Neural crest cell (in vitro differentiated cells): ENCODE measurements around the gene AP1B1. TPM values are rescaled to one million over a fixed set of nuclear protein-coding genes. Genes with fewer than 3 reads are reported as not detected.

Experiments used
- DNase-seq: peaks from one replicate; pipeline ENCODE4 v3.0.0; 2021; ENCODE audit warnings: low read depth, mixed read lengths, low spot score
- H3K27ac Mint-ChIP-seq: one replicate; pipeline ENCODE4 v1.8.0; 2021; ENCODE audit warnings: mild to moderate bottlenecking, mixed read lengths; ENCODE audit not compliant: unreplicated experiment
- H3K27me3 Mint-ChIP-seq: 2 replicates; pipeline ENCODE4 v1.8.0; 2021; ENCODE audit warnings: low read depth, mild to moderate bottlenecking, mixed read lengths
- H3K36me3 Mint-ChIP-seq: 2 replicates; pipeline ENCODE4 v1.8.0; 2021; ENCODE audit warnings: low read depth, mild to moderate bottlenecking, mixed read lengths
- H3K4me1 Mint-ChIP-seq: 2 replicates; pipeline ENCODE4 v1.8.0; 2021; ENCODE audit warnings: mixed read lengths
- H3K4me3 Mint-ChIP-seq: one replicate; pipeline ENCODE4 v1.8.0; 2021; ENCODE audit warnings: mild to moderate bottlenecking, mixed read lengths
- H3K9me3 Mint-ChIP-seq: 2 replicates; pipeline ENCODE4 v1.8.0; 2021; ENCODE audit warnings: mixed read lengths
- total RNA-seq: library from RNA; stranded (reverse); gene quantifications from 2 replicates; pipeline ENCODE4 v1.2.1, GENCODE V29; 2021
- TF ChIP-seq, protein P1 (sequence below): fragments of 200-600 bp; sonication (generic); conservative IDR thresholded peaks from 2 replicates; pipeline ENCODE4 v1.5.0; 2021; ENCODE audit warnings: antibody characterized with exemption, mild to moderate bottlenecking

AP1B1 gene
- total RNA-seq, 1 donor from 2014 or later = 58.4 TPM

DNA sequence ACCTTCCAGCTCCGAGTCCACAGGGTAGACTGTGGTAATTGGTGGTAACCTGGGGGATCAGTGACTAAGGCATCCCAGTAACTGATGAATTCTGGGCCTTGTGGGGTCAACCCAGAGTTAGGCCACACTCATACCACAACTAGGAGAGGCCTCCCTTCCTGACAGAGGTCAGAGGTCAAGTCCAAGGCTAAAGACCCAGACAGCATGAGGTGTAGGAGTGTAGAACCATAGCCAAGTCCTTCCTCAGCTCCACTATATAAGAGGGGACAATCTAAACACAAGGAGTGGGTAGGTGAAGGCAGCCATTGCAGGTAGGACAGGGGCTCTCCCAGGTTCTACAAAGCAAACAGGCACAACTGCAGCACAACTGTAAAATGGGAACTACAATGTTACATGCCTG lies 4.6 kb downstream of the AP1B1 start:
- H3K9me3 Mint-ChIP-seq = no peaks in the 10 kb centered on the region
- H3K36me3 Mint-ChIP-seq = peaks cover 2% of the 10 kb centered on the region
- H3K27me3 Mint-ChIP-seq = no peaks in the 10 kb centered on the region
- H3K4me1 Mint-ChIP-seq = peaks cover 33% of the 10 kb centered on the region
- H3K4me3 Mint-ChIP-seq = no peak overlapping the region
- no peak for DNase-seq
- TF ChIP-seq, protein P1, sequence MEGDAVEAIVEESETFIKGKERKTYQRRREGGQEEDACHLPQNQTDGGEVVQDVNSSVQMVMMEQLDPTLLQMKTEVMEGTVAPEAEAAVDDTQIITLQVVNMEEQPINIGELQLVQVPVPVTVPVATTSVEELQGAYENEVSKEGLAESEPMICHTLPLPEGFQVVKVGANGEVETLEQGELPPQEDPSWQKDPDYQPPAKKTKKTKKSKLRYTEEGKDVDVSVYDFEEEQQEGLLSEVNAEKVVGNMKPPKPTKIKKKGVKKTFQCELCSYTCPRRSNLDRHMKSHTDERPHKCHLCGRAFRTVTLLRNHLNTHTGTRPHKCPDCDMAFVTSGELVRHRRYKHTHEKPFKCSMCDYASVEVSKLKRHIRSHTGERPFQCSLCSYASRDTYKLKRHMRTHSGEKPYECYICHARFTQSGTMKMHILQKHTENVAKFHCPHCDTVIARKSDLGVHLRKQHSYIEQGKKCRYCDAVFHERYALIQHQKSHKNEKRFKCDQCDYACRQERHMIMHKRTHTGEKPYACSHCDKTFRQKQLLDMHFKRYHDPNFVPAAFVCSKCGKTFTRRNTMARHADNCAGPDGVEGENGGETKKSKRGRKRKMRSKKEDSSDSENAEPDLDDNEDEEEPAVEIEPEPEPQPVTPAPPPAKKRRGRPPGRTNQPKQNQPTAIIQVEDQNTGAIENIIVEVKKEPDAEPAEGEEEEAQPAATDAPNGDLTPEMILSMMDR = no peak
- no peak overlapping the region for H3K27ac Mint-ChIP-seq

DNA sequence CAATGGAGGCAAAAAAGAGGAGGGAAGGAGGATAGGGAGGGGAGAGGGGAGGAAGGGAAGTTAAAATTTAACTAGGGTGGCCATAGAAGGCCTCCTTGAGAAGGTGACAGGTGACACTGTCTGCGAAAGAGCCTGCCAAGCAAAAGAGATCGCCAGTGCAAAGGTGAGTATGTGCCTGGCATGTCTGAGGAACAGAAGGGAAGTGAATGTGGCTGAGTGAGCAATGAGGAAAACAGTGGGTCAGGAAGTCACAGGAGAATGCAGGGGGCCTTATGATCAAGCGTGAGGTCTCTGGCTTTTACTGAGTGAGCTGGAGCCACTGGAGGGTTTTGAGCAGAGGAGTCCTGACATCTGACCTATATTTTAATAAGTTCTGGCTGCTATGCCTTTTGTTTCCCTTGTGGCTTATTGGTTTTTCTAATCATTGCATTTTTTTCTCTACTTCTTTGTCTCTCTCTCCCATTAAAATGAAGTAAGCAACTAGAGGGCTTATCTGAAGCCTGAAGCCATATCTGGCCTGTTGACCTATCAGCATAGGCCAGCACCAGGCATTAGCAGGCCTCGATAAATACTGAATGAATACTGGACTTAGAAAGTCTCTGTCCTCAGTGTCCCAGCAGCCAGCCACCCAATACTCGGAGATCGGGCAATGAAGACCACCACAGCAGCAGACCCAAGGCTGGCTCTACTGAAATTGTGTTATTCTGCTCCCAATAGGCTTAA lies 5.6 kb downstream of the AP1B1 start:
- H3K27me3 Mint-ChIP-seq = no peaks in the 10 kb centered on the region
- H3K27ac Mint-ChIP-seq = no peak overlapping the region
- DNase-seq = no peak
- H3K9me3 Mint-ChIP-seq = no peaks in the 10 kb centered on the region
- peaks cover 27% of the 10 kb centered on the region for H3K4me1 Mint-ChIP-seq
- H3K4me3 Mint-ChIP-seq = no peak overlapping the region
- TF ChIP-seq, protein P1 = no peak
- H3K36me3 Mint-ChIP-seq = peaks cover 2% of the 10 kb centered on the region

DNA sequence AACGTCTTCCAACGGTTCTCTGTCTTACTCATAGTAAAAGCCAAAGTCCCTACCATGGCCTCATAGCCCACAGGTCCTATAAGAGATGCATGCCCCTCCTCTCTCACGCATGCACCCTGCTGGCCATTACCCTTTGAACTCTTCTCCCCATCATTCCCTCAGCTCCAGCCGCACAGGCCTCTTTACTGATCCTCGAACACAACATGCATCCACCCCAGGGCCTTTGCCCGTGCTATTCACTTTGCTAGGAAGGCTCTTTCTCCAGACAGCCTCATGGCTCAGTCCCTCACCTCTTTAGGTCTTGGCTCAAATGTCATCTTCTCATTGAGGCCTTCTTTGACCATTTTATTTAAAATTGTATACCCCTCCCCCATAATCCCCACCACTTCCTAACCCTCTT lies 7.5 kb downstream of the AP1B1 start:
- peaks cover 18% of the 10 kb centered on the region for H3K4me1 Mint-ChIP-seq
- H3K27me3 Mint-ChIP-seq = no peaks in the 10 kb centered on the region
- H3K9me3 Mint-ChIP-seq = no peaks in the 10 kb centered on the region
- no peak overlapping the region for H3K4me3 Mint-ChIP-seq
- no peak for DNase-seq
- H3K36me3 Mint-ChIP-seq = peaks cover 7% of the 10 kb centered on the region
- TF ChIP-seq, protein P1 = no peak
- no peak overlapping the region for H3K27ac Mint-ChIP-seq

DNA sequence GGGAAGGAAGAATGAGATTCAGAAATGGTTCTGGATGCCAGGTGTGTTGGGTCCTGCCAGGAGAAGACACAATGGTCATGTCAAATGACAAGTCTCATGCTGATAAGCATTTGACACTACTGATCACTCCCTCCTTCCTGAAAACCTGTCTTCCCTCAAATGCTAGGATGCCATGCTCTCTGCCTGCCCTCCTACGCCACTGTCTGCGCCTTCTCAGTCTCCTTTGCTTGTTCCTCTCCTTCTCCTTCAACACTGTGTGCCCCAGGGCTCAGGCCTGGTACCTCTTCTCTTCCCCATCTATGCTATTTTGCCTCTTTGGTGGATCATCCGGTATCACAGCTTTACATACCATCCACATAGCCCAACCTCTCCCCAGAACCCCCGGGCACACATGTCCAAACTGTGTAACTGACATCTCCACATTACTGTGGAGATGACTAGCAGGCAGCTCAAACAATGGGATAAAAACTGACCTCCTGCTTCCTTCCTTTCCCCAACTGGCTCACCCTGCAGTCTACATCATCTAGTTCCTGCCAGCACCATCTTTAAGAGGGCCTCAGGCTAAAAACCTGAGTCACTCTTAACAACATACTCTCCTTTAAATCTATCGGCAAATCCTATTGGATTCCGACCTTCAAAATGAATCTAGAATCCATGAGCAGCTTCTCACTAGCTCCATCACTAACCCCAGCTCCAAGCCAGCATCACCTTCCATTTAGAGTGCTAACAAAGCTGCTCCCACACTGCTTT lies 8.2 kb downstream of the AP1B1 start:
- H3K9me3 Mint-ChIP-seq = no peaks in the 10 kb centered on the region
- H3K27me3 Mint-ChIP-seq = no peaks in the 10 kb centered on the region
- H3K27ac Mint-ChIP-seq = peak overlapping the region; percentile 30
- H3K36me3 Mint-ChIP-seq = peaks cover 8% of the 10 kb centered on the region
- TF ChIP-seq, protein P1 = no peak
- peaks cover 12% of the 10 kb centered on the region for H3K4me1 Mint-ChIP-seq
- no peak overlapping the region for H3K4me3 Mint-ChIP-seq
- no peak for DNase-seq

DNA sequence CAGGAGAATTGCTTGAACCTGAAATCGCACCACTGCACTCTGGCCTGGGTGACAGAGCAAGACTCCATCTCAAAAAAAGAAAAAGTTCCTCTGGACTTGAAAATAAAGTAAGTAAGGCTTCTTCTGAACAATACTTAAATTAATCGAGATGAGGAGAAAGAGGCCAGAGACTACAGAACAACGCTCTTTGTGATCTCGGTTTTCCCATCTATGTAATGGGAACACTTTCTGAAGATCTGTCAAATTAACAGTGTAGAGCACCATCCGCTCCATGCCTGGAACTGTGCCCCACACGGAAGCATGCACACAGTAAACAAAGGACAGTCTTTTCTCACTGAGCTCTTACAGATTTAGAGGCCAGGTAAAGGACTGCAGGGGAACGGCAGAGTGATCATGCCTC lies 9.1 kb downstream of the AP1B1 start:
- DNase-seq = no peak
- TF ChIP-seq, protein P1 = no peak
- Mint-ChIP-seq H3K4me3 (no peak overlapping the region), H3K36me3 (peaks cover 8% of the 10 kb centered on the region), H3K9me3 (no peaks in the 10 kb centered on the region), H3K4me1 (peaks cover 12% of the 10 kb centered on the region), H3K27me3 (no peaks in the 10 kb centered on the region), H3K27ac (no peak overlapping the region)
